Measurements from ENCODE around the gene SLC20A1.
A peak's percentile ranks its signal among the peaks of the same experiment; 100 is the strongest.
"Not testable (repeated sequence)": the region's sequence is repeated elsewhere in the genome, so short reads cannot be mapped to it uniquely, and the experiment has no call there.

SLC20A1 gene

DNA sequence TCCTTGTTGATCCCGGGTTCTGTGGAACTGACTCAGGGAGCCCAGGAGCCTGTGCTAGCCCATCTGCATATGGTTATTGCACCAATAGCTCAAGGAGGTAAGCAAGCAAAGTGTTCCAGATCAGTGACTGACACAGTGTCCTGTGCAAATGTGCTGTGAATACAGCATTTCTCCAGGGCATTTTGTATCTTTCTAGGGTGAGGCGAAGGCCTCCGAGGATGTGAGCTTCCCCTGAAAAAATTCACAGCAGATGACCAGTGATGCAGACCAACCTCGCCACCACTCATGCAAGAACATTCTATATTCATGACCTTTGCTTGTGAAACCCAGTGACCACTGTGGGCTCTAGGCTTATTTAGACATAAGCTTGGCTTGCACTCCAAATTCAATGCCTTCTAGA is 59.8 kb downstream of the SLC20A1 start:
- TF ChIP-seq, protein P1, sequence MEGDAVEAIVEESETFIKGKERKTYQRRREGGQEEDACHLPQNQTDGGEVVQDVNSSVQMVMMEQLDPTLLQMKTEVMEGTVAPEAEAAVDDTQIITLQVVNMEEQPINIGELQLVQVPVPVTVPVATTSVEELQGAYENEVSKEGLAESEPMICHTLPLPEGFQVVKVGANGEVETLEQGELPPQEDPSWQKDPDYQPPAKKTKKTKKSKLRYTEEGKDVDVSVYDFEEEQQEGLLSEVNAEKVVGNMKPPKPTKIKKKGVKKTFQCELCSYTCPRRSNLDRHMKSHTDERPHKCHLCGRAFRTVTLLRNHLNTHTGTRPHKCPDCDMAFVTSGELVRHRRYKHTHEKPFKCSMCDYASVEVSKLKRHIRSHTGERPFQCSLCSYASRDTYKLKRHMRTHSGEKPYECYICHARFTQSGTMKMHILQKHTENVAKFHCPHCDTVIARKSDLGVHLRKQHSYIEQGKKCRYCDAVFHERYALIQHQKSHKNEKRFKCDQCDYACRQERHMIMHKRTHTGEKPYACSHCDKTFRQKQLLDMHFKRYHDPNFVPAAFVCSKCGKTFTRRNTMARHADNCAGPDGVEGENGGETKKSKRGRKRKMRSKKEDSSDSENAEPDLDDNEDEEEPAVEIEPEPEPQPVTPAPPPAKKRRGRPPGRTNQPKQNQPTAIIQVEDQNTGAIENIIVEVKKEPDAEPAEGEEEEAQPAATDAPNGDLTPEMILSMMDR (IDR thresholded peaks at IDR 0.05; ENCODE audit: low read depth, low read length): no peak
- DNase-seq (ENCODE audit: low read depth in 2 of 2): no peak
- H3K4me3 ChIP-seq (replicated peaks in 1 of 2; ENCODE audit: low read depth in 2 of 2, low read length in 2 of 2): no peak overlapping the region

DNA sequence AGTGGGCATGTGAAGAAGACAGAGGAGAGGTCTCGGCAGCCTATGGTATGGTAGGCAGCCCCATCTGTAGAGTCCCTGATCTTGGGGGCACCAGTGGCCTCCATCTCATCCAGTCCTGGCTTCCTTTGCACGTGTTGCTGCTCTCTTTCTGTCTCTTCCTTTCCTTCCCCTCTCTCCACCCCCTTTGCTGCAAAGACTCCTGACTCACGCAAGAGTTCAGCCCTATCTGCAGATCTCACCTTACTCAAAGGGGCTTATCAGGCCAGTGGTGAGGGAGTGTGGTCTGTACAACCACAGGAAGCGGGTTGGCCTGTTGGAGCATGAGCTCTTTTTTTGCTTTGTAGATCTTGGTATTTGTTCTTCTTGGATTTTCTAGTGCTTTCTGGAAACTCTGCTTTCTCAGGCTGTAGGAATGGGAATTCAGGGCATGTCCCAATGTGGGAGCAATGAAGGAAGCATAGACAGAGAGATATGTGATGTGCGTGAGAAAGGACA is 60.5 kb downstream of the SLC20A1 start:
- H3K4me3 ChIP-seq (replicated peaks in 1 of 2; ENCODE audit: low read depth in 2 of 2, low read length in 2 of 2): no peak overlapping the region
- TF ChIP-seq, protein P1 (IDR thresholded peaks at IDR 0.05; ENCODE audit: low read depth, low read length): no peak
- DNase-seq (ENCODE audit: low read depth in 2 of 2): peak in 1 of 2 donors; percentile 58

DNA sequence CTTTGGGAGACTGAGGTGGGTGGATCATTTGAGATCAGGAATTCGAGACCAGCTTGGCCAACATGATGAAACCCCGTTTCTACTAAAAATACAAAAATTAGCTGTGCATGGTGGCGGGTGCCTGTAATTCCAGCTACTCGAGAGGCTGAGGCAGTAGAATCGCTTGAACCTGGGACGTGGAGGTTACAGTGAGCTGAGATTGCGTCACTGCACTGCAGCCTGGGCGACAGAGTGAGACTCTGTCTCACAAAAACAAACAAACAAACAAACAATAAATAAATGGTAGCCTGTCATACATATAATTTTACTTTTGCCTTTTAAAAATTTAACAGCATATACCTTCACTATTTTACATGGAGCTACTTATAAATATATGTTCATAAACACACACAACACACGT is 61.2 kb downstream of the SLC20A1 start:
- H3K4me3 ChIP-seq (replicated peaks in 1 of 2; ENCODE audit: low read depth in 2 of 2, low read length in 2 of 2); DNase-seq (ENCODE audit: low read depth in 2 of 2): not testable (repeated sequence)

DNA sequence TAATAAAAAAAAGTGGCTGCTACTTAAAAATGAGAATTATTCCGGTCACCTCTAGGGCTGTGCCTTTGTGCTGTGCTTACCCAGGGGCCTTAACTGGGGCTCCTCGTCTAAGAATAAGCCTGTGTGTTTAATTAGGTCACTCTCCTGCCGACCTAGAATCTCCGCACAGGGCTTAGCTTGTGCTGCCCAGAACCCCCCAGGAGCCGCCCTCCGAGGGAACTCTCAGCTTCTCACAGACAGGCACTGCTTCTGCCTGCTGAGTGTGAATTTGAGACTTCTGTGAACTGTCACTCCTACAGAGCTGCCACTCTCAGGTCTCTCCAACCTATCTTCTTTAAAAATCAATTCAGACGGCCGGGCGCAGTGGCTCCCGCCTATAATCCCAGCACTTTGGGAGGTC is 63.2 kb downstream of the SLC20A1 start:
- DNase-seq (ENCODE audit: low read depth in 2 of 2): no peak
- TF ChIP-seq, protein P1 (IDR thresholded peaks at IDR 0.05; ENCODE audit: low read depth, low read length): no peak
- no peak overlapping the region for H3K4me3 ChIP-seq (replicated peaks in 1 of 2; ENCODE audit: low read depth in 2 of 2, low read length in 2 of 2)

DNA sequence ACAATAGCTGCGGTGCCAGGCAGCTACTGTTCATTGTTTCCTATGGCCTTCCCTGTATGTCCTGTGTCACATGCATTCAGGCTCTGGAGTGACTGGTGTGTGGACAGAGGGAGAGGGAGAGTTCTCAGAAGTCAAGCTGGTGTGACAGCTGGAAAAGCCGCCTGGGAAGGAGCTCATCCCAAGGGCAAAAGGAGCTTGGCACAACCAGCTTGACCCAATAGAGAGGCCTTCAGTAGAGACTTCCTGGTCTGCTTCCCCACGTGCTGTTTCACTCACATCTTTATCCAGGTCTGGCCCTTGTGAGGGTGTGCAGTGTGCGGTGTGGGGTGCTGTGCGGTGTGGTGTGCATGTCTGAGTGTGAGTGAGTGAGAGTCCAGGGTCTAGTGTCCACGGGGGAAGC is 64.0 kb downstream of the SLC20A1 start:
- TF ChIP-seq, protein P1 (IDR thresholded peaks at IDR 0.05; ENCODE audit: low read depth, low read length): no peak
- no peak overlapping the region for H3K4me3 ChIP-seq (replicated peaks in 1 of 2; ENCODE audit: low read depth in 2 of 2, low read length in 2 of 2)
- no peak for DNase-seq (ENCODE audit: low read depth in 2 of 2)

DNA sequence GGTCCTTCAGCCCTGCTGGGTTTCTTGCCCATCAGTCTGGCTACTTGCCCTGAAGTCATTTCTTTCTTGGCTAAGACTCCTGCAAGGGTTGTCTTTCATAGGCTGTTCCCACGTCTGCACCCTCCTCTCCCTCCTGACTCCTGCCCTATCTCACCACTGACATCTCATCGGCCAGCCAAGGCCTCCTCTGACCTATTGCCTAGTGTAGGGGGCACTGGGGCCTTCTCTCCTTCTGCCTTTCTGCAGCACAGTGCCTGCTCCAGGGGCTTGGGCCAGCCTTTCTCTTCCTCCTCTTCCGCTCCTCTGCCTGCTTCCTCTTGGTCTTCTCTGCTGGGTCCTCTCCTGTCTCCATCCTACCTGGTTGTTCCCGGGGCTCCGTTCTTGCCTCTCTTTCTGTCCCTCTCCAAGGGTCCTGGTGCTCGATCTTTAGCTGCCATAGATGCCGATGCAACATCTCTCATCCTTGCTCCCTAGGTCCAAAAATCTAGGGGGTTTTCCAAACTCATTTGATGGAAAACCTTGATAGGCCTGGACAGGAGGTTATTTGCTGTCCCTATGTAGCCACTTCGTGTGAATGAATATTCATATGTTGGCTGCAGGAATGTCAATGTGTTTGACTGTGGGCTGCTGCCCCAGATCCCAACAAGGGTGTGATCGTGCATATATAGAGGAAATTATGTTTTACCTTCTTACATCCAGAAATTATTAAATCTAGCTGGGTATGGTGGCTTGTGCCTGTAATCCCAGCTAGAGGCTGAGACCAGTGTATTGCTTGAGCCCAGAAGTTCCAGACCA is 65.4 kb downstream of the SLC20A1 start:
- TF ChIP-seq, protein P1 (IDR thresholded peaks at IDR 0.05; ENCODE audit: low read depth, low read length): no peak
- DNase-seq (ENCODE audit: low read depth in 2 of 2): no peak
- H3K4me3 ChIP-seq (replicated peaks in 1 of 2; ENCODE audit: low read depth in 2 of 2, low read length in 2 of 2): no peak overlapping the region

DNA sequence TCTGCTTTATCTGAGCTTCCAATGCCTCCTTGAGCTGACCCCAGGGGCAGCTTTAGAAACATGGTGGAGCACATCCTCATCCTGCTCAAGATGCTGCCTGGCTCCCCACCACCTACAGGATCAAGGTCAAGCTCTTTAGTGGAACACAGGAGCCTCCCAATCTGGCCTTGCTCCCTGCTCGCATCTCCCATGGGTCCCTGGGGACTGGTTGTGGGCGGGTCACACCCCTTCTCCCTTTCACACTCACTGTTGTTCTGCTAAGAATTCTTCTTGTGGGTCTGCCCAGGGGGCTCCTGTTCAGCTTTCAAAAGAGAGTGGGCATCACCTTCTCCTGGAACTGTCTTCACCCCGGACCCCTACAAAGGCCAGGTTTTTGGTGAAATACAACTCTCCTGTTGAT is 66.7 kb downstream of the SLC20A1 start:
- TF ChIP-seq, protein P1 (IDR thresholded peaks at IDR 0.05; ENCODE audit: low read depth, low read length): no peak
- no peak overlapping the region for H3K4me3 ChIP-seq (replicated peaks in 1 of 2; ENCODE audit: low read depth in 2 of 2, low read length in 2 of 2)
- DNase-seq (ENCODE audit: low read depth in 2 of 2): no peak

Measured in cardiac fibroblast (primary cell).